Measurements from ENCODE around the gene HMGCR. TPM values are rescaled to one million over a fixed set of nuclear protein-coding genes. Genes with fewer than 3 reads are reported as not detected.

Gene HMGCR
- polyA plus RNA-seq, 1 of the 3 experiments (the other 2 are of a cell fraction) = 8.2 TPM

DNA sequence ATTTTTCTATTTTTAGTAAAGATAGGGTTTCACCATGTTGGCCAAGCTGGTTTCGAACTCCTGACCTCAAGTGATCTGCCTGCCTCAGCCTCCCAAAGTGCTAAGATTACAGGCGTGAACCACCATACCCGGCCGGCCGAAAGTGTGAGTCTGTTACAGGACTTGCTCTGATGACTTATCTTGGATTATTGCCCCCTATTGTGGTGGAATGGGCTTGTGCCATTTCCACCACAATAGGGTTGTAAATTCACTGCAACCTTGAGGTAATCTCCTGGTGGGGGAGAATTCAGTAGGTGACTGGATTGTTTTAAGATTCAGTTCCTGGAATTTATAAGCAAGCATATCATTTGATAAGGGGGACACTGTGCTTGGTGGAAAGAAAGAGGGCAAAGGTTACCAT lies 15.0 kb upstream of the HMGCR start:
- DNase-seq = no peak
- TF ChIP-seq TAF1 (IDR thresholded peaks at IDR 0.05; ENCODE audit: borderline replicate concordance, low read depth, low read length) (no peak), SIN3A (IDR thresholded peaks at IDR 0.05; ENCODE audit: borderline replicate concordance, low read depth, low read length) (no peak), RXRA (IDR thresholded peaks at IDR 0.05; ENCODE audit: borderline replicate concordance, low read depth) (no peak), FOXM1 (IDR thresholded peaks at IDR 0.05; ENCODE audit: low read depth) (no peak), EZH2phosphoT487 (IDR thresholded peaks at IDR 0.05; ENCODE audit: borderline replicate concordance, low read depth) (no peak), CHD2 (IDR thresholded peaks at IDR 0.05; ENCODE audit: low read length, partially characterized antibody) (no peak)
- Histone ChIP-seq H3F3A (replicated peaks; ENCODE audit: insufficient read depth) (peaks cover 20% of the 10 kb centered on the region), H3K79me2 (ENCODE audit: insufficient read depth) (no peaks in the 10 kb centered on the region), H3K36me3 (replicated peaks in 1 of 2; ENCODE audit: control insufficient read depth in 1 of 2, insufficient read depth in 2 of 2, low read length in 1 of 2) (no peaks in the 10 kb centered on the region), H3K9me3 (no peaks in the 10 kb centered on the region), H3K9ac (no peak overlapping the region), H3K4me3 (ENCODE audit: low read depth in 2 of 2, low read length in 1 of 2) (no peak overlapping the region), H3K4me1 (ENCODE audit: control insufficient read depth in 1 of 2, insufficient read depth in 2 of 2, low read depth in 1 of 2, low read length in 1 of 2) (peaks cover 0 to 12% of the 10 kb centered on the region in 2 experiments; a peak in 2 of 4 replicates), H3K27me3 (ENCODE audit: insufficient read depth) (no peaks in the 10 kb centered on the region), H3K9me2 (no peaks in the 10 kb centered on the region), H4K20me1 (ENCODE audit: insufficient read depth) (no peaks in the 10 kb centered on the region), H3K4me2 (no peak overlapping the region), H3K27ac (ENCODE audit: low read depth in 2 of 2, low read length in 1 of 2) (peak overlapping the region in 1 of 2 experiments; percentile 91; a peak in 2 of 4 replicates), H2AFZ (ENCODE audit: low read depth) (no peak overlapping the region)
- ChIA-PET POLR2A (no interaction called here), CTCF (interaction anchor here (1.0 kb wide), 1 partner anchor 15 kb away, joined by 3 read pairs; the partner anchor contains the start of gene HMGCR)
- no CpG with 5 or more reads among the region's 5 CpGs for WGBS (ENCODE audit: low lambda C conversion rate)

DNA sequence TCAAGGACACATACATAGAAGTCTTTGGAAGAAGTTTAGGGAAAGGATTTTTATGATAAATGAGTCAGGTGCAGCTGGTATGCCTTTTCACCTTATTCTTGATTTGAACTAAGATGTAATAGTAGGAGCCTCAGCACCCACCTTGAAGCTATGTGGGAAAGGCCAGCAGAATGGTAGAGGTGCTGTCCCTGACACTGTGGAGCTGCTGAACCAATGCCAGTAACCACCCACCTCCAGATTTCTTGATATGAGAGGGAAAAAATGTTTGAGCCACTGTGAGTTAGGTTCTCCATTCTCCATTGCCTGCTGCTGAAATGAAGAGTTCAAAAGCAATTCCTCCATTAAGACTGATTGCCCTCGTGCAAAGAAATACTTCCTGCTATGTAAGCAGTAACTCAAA lies 12.2 kb upstream of the HMGCR start:
- H3K4me2 ChIP-seq = no peak overlapping the region
- H3K9me3 ChIP-seq = no peaks in the 10 kb centered on the region
- H3K27ac ChIP-seq (ENCODE audit: low read depth in 2 of 2, low read length in 1 of 2) = no peak overlapping the region
- H3K36me3 ChIP-seq (replicated peaks in 1 of 2; ENCODE audit: control insufficient read depth in 1 of 2, insufficient read depth in 2 of 2, low read length in 1 of 2) = no peaks in the 10 kb centered on the region
- H3K79me2 ChIP-seq (ENCODE audit: insufficient read depth) = no peaks in the 10 kb centered on the region
- 88% methylated on average over 1 of the region's 1 CpG for WGBS (ENCODE audit: low lambda C conversion rate)
- H3K27me3 ChIP-seq (ENCODE audit: insufficient read depth) = no peaks in the 10 kb centered on the region
- ChIA-PET POLR2A (no interaction called here), CTCF (interaction anchor here (1.6 kb wide), 1 partner anchor 7 kb away, joined by 6 read pairs; no protein-coding TSS in a partner anchor)
- peaks cover 0 to 12% of the 10 kb centered on the region in 2 experiments; a peak in 2 of 4 replicates for H3K4me1 ChIP-seq (ENCODE audit: control insufficient read depth in 1 of 2, insufficient read depth in 2 of 2, low read depth in 1 of 2, low read length in 1 of 2)
- no peak overlapping the region for H3K9ac ChIP-seq
- H3K4me3 ChIP-seq (ENCODE audit: low read depth in 2 of 2, low read length in 1 of 2) = no peak overlapping the region
- H3K9me2 ChIP-seq = no peaks in the 10 kb centered on the region
- no peak overlapping the region for H2AFZ ChIP-seq (ENCODE audit: low read depth)
- no peaks in the 10 kb centered on the region for H4K20me1 ChIP-seq (ENCODE audit: insufficient read depth)
- H3F3A ChIP-seq (replicated peaks; ENCODE audit: insufficient read depth) = peaks cover 20% of the 10 kb centered on the region
- DNase-seq = no peak
- TF ChIP-seq, protein P1, sequence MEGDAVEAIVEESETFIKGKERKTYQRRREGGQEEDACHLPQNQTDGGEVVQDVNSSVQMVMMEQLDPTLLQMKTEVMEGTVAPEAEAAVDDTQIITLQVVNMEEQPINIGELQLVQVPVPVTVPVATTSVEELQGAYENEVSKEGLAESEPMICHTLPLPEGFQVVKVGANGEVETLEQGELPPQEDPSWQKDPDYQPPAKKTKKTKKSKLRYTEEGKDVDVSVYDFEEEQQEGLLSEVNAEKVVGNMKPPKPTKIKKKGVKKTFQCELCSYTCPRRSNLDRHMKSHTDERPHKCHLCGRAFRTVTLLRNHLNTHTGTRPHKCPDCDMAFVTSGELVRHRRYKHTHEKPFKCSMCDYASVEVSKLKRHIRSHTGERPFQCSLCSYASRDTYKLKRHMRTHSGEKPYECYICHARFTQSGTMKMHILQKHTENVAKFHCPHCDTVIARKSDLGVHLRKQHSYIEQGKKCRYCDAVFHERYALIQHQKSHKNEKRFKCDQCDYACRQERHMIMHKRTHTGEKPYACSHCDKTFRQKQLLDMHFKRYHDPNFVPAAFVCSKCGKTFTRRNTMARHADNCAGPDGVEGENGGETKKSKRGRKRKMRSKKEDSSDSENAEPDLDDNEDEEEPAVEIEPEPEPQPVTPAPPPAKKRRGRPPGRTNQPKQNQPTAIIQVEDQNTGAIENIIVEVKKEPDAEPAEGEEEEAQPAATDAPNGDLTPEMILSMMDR (IDR thresholded peaks at IDR 0.05) = no peak
- TF ChIP-seq SIN3A (IDR thresholded peaks at IDR 0.05; ENCODE audit: borderline replicate concordance, low read depth, low read length) (no peak), EP300 (IDR thresholded peaks at IDR 0.05; ENCODE audit: borderline replicate concordance in 1 of 2, low read depth in 1 of 2, low read length in 1 of 2) (no peak), RCOR1 (IDR thresholded peaks at IDR 0.05; ENCODE audit: low read length) (no peak), TCF12 (IDR thresholded peaks at IDR 0.05) (no peak), FOXM1 (IDR thresholded peaks at IDR 0.05; ENCODE audit: low read depth) (no peak), RFX5 (IDR thresholded peaks at IDR 0.05; ENCODE audit: low read length) (no peak), CHD2 (IDR thresholded peaks at IDR 0.05; ENCODE audit: low read length, partially characterized antibody) (no peak), FOXJ3 (CRISPR knock-in tag; IDR thresholded peaks at IDR 0.05) (no peak), NRF1 (IDR thresholded peaks at IDR 0.05; ENCODE audit: low read depth, low read length) (no peak), RAD21 (IDR thresholded peaks at IDR 0.05; ENCODE audit: low read length) (no peak), GABPA (IDR thresholded peaks at IDR 0.05; ENCODE audit: low read depth) (no peak), JUND (IDR thresholded peaks at IDR 0.05) (no peak), TAF1 (IDR thresholded peaks at IDR 0.05; ENCODE audit: borderline replicate concordance, low read depth, low read length) (no peak), SMC3 (IDR thresholded peaks at IDR 0.05; ENCODE audit: low read depth, low read length) (no peak)
- TF ChIP-seq, protein P2, sequence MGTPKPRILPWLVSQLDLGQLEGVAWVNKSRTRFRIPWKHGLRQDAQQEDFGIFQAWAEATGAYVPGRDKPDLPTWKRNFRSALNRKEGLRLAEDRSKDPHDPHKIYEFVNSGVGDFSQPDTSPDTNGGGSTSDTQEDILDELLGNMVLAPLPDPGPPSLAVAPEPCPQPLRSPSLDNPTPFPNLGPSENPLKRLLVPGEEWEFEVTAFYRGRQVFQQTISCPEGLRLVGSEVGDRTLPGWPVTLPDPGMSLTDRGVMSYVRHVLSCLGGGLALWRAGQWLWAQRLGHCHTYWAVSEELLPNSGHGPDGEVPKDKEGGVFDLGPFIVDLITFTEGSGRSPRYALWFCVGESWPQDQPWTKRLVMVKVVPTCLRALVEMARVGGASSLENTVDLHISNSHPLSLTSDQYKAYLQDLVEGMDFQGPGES (IDR thresholded peaks at IDR 0.05; ENCODE audit: low read depth, low read length) = no peak
- TF ChIP-seq, protein P3, sequence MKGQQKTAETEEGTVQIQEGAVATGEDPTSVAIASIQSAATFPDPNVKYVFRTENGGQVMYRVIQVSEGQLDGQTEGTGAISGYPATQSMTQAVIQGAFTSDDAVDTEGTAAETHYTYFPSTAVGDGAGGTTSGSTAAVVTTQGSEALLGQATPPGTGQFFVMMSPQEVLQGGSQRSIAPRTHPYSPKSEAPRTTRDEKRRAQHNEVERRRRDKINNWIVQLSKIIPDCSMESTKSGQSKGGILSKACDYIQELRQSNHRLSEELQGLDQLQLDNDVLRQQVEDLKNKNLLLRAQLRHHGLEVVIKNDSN (IDR thresholded peaks at IDR 0.05; ENCODE audit: borderline replicate concordance, low read depth) = no peak
- TF ChIP-seq, protein P4, sequence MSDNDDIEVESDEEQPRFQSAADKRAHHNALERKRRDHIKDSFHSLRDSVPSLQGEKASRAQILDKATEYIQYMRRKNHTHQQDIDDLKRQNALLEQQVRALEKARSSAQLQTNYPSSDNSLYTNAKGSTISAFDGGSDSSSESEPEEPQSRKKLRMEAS (IDR thresholded peaks at IDR 0.05; ENCODE audit: low read depth) = no peak
- TF ChIP-seq, protein P5, sequence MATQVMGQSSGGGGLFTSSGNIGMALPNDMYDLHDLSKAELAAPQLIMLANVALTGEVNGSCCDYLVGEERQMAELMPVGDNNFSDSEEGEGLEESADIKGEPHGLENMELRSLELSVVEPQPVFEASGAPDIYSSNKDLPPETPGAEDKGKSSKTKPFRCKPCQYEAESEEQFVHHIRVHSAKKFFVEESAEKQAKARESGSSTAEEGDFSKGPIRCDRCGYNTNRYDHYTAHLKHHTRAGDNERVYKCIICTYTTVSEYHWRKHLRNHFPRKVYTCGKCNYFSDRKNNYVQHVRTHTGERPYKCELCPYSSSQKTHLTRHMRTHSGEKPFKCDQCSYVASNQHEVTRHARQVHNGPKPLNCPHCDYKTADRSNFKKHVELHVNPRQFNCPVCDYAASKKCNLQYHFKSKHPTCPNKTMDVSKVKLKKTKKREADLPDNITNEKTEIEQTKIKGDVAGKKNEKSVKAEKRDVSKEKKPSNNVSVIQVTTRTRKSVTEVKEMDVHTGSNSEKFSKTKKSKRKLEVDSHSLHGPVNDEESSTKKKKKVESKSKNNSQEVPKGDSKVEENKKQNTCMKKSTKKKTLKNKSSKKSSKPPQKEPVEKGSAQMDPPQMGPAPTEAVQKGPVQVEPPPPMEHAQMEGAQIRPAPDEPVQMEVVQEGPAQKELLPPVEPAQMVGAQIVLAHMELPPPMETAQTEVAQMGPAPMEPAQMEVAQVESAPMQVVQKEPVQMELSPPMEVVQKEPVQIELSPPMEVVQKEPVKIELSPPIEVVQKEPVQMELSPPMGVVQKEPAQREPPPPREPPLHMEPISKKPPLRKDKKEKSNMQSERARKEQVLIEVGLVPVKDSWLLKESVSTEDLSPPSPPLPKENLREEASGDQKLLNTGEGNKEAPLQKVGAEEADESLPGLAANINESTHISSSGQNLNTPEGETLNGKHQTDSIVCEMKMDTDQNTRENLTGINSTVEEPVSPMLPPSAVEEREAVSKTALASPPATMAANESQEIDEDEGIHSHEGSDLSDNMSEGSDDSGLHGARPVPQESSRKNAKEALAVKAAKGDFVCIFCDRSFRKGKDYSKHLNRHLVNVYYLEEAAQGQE (IDR thresholded peaks at IDR 0.05; ENCODE audit: low read depth, low read length) = no peak
